T-helper 1 cell (primary cell): Measurements from ENCODE around the gene ULBP2.
"Not testable (repeated sequence)": the region's sequence is repeated elsewhere in the genome, so short reads cannot be mapped to it uniquely, and the experiment has no call there.

Experiments
- DNase-seq, 5 donors: peaks; one replicate each; pipeline ENCODE4 v3.0.0-alpha.2; 2012 to 2020

The ULBP2 gene

DNA sequence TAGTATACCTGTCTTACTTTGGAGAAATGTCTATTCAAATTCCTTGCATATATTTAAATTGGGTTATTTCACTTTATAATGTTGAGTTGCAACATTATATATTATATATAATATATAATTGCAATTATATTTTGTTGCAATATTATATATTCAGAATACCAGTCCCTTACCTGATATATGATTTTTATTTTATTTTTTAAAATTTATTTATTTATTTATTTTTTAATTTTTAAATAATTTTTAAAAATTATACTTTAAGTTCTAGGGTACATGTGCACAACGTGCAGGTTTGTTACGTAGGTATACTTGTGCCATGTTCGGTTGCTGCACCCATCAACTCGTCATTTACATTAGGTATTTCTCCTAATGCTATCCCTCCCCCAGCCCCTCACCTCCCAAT lies 14.8 kb upstream of the ULBP2 start:
- DNase-seq = not testable (repeated sequence)

DNA sequence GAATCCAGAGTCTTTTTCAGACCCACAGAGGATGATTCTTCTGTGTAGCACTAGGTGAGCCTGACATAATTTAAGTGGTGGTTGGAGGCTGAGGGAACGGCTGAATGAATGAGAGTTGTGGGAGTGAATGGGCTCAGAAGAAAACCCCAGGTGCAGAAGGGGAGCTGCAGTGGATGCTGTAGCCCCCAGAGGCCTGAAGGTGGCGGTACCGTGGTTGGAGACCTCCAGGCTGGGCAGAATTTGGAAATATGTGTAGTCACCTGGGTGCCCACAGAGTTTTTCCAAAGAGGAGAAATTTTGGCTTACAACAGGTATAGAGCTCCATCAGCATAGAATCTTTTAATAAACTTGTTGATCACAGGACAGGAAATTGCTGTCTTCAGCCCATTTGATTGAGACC lies 12.4 kb upstream of the ULBP2 start:
- DNase-seq = no peak

GRCh38 chr6:149931501-149931900 lies 10.3 kb upstream of the ULBP2 start:
- no peak for DNase-seq

- DNase-seq = no peak
Observed at GRCh38 chr6:149933036-149933435, 8.8 kb upstream of the ULBP2 start.

DNA sequence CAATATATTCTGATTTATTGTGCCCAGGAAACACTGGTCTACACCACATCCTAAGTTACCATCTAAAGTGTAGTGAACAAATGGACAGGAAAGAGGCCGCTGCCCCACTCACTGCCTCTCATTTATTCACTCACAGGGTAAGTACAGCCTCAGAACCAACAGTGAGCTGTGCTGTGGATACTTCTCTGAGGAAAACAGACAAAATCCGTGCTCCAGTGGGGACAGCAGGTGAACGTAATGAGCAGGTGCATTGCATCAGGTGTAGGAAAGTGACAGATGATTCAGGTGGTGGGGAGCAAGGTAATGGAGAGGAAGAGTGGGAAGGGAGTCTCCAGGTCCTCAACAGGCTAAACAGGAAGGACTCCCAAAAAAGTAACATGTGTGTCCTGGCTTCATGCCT lies 8.4 kb upstream of the ULBP2 start:
- DNase-seq = no peak

DNA sequence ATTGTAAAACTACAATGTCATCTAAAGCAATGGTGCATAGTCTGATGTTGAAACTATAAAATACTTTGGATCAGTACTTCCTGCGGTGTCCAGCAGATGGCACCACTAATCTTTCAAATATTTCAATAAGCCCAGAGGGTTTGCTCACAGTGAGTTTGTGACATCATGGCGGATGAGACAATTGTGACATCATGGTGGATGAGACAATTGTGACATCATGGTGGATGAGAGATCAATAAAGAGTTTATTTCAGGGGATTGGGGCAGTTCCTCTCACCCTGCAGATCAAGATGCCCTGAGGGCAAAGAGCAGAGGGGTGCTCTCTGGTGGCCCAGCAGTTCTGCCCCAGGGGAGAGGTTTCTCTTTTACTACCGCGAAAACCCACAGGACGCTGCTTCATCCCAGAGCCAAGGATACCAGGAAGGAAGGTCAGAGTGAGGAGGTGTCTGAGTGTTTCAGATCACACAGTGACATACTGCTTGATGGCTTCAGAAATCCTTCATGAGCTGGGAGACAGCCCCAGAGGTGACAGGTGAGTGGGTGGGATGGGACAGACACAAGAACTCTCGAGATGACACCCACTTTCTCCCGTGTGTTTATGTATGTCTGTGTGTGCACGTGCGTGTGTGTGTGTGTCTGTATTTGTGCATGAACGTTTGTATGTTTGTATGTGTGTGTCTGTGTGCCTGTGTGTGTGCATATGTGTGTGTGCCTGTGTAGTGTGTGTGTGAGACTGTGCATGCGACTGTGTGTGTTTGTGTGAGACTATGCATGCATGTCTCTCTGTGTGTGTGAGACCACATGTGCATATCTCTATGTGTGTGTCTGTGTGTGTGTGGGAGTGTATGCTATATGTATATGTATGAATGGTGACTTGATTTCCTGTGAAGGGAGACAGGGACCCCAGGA lies 7.3 kb upstream of the ULBP2 start:
- DNase-seq = peak in 4 of 5 donors; percentile 42 to 72 (median 63)

GRCh38 chr6:149935246-149935645 lies 6.6 kb upstream of the ULBP2 start:
- DNase-seq = no peak

DNA sequence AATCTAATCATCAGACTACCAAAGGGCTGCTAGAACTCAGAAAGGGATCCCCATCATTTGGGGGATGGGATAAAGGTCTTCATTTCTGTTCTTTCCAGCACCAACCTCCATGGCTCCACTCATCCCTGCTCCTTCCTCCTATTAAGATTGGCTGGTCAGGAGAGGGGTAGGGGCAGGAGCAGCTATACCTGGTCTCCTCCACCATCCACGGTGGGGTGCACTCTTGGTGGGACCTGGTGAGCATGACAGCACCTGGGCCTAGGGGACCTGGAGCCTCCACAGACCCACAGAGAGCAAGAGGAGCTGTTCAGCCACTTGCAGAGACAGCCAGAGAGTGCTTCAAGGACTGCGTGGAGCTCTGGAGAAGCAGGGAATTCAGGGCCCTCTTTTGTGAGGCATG lies 6.1 kb upstream of the ULBP2 start:
- DNase-seq = no peak

- no peak for DNase-seq
Observed at GRCh38 chr6:149936743-149937142, 5.1 kb upstream of the ULBP2 start.

DNA sequence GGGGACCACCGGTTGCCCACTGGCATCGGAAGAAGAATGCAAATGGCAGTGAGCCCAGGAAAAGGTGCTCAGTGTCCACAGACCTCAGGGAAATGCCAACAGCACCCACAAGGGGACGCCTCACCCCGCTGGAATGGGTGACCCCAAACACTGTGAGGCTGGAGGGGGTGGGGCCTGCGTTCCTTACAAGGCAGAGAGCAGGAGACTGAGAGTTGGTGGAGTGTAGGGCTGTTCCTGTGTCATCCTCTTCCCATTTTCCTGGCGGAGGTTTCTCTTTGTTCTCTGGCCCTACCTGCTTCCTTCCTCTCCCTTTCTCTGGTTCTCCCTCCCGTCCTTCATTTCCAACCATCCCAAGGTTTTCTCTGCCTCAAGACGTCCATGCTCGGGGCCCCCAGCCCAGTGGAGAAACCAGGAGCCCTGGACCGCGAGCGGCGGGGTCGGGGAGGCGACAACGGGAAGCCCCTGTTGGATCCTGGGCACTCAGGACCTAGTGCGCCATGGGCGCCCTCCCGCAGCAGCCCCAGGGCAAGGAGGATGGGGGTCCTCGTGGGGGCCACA lies 3.7 kb upstream of the ULBP2 start:
- DNase-seq = not testable (repeated sequence)

GRCh38 chr6:149938571-149939355 lies 3.1 kb upstream of the ULBP2 start:
- DNase-seq = peak; percentile 36 to 72 (median 43)

DNA sequence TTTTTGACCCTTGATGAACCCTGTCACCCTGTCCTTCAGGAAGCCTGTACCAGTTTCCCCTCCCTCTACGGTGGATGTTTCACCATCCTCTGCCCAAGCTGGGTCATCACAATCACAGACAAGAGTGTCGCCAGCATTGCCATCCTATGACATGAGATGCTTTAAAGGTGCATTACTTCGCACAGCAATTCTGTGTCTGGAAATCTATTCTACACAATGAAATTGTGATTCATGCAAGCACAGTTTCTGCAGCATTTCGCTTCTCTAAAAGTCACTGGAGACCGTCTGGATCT lies 2.5 kb upstream of the ULBP2 start:
- no peak for DNase-seq

- no peak for DNase-seq
Observed at GRCh38 chr6:149939909-149940671, 1.7 kb upstream of the ULBP2 start.

DNA sequence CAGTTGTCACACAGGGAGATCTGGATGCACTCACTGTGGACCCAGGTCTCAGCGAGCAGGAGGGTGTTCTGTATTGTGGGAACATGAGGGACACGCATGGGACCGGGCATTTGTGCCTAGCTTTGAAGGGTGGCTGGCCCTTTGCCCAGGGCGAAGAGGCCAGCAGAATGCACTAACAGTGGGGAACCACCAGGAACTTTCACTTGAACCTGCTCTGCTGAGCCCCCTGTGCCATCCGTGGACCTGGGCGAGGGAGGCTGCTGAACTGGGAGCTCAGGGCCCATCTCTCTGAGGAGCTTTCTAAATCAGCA lies 1.2 kb upstream of the ULBP2 start:
- no peak for DNase-seq

- DNase-seq = no peak
Observed at GRCh38 chr6:149942461-149942829, 631 bp downstream of the ULBP2 start.

DNA sequence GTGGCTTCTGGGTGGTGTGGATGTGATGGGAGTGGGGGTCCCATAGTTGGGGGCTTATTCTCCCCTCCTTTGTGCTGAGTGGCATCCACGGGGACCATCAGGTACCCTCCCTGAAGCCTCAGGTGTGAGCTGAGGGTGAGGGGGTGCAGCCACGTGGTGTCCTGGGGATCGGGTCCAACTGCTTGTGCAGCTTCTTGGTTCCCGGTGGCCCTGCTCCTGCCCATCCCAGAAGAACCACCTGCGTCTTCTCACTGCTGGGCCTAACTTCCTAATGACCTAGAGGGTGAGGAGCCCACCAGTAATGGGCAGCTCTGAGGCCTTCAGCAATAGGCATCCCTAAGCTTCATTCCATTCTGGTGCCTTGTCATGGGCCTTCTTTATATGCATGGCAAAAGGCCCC lies 1.5 kb downstream of the ULBP2 start:
- DNase-seq = not testable (repeated sequence)

DNA sequence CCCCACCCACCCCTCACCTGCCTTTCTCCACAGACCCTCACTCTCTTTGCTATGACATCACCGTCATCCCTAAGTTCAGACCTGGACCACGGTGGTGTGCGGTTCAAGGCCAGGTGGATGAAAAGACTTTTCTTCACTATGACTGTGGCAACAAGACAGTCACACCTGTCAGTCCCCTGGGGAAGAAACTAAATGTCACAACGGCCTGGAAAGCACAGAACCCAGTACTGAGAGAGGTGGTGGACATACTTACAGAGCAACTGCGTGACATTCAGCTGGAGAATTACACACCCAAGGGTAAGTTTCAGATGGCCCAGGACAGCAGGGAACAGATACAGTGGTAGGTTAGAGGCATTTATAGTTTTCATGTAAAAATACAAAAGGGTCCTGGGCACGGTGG lies 3.5 kb downstream of the ULBP2 start:
- not testable (repeated sequence) for DNase-seq

GRCh38 chr6:149946631-149947030 lies 4.8 kb downstream of the ULBP2 start:
- DNase-seq = not testable (repeated sequence)

- not testable (repeated sequence) for DNase-seq
Observed at GRCh38 chr6:149947533-149947932, 5.7 kb downstream of the ULBP2 start.

- no peak for DNase-seq
Observed at GRCh38 chr6:149948011-149948410, 6.2 kb downstream of the ULBP2 start.

GRCh38 chr6:149948616-149949015 lies 6.8 kb downstream of the ULBP2 start:
- DNase-seq = no peak

- DNase-seq = no peak
Observed at GRCh38 chr6:149950423-149950822, 8.6 kb downstream of the ULBP2 start.

GRCh38 chr6:149951096-149951495 lies 9.3 kb downstream of the ULBP2 start:
- no peak for DNase-seq
